ENCODE results near the gene CIAO1. TPM values are rescaled to one million over a fixed set of nuclear protein-coding genes. Genes with fewer than 3 reads are reported as not detected.
A peak's percentile ranks its signal among the peaks of the same experiment; 100 is the strongest.
"Not testable (repeated sequence)": the region's sequence is repeated elsewhere in the genome, so short reads cannot be mapped to it uniquely, and the experiment has no call there.

CIAO1 gene
- 10 to 100 TPM; 70.8 to 72.6 TPM for total RNA-seq

DNA sequence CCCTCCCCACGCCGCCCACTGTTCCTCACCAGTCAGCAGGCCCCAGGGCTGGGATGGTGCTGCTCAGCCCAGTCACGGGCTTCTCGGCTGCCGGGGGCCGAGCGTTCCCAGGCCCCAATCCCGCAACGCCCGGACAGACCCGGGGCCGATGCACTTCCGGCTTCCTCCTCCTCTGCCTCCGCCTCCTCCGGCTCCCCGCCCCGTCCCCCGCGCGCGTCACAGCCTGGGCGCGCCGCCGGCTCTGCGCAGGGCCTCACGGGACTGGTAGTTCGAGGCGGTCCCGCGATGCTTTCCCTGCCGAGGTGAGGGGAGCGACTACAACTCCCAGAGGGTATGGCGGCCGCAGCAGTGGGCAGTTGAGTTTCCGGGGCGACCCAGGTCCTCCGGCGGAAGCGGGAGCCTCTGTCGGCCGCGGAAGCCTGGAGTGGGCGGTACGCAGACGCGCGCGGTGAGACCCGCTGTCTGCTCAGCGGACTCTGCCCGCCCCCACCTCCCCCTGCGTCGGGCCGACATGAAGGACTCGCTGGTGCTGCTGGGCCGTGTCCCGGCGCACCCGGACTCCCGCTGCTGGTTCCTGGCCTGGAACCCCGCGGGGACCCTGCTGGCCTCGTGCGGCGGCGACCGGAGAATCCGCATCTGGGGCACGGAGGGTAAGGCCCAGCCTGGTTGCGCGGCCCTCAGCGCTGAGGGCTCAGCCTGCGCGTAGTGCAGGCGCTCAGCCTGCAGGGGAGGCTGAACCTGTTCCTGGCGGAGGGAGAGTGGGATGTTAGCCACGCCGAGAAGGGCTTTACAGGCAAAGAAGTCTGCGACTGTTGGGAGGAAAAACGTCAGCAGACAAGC, at the start of gene CIAO1, which contains the start of gene TMEM127:
Gene CIAO1 (plus strand): TSS at position 386 of the 840 bp plus-strand sequence. CDS start 126 bp downstream, at position 512.
Gene TMEM127 (minus strand): TSS at position 158 of the 840 bp plus-strand sequence. CDS start 616 bp downstream, outside the sequence.
- peak; percentile 99 to 100 for DNase-seq
- peak; percentile 92 to 94 for ATAC-seq (replicated peaks in 1 of 2)
- Mint-ChIP-seq H3K4me3 (peak within 1 kb of the TSS; percentile 94 to 99), H3K36me3 (ENCODE audit: insufficient read depth in 2 of 2) (peaks cover 9 to 24% of the 10 kb centered on the region in 2 donors), H3K9me3 (no peaks in the 10 kb centered on the region), H3K27me3 (ENCODE audit: low read depth) (no peaks in the 10 kb centered on the region), H3K4me1 (ENCODE audit: low read depth) (peaks cover 62% of the 10 kb centered on the region), H3K27ac (peak within 1 kb of the TSS; percentile 85)

DNA sequence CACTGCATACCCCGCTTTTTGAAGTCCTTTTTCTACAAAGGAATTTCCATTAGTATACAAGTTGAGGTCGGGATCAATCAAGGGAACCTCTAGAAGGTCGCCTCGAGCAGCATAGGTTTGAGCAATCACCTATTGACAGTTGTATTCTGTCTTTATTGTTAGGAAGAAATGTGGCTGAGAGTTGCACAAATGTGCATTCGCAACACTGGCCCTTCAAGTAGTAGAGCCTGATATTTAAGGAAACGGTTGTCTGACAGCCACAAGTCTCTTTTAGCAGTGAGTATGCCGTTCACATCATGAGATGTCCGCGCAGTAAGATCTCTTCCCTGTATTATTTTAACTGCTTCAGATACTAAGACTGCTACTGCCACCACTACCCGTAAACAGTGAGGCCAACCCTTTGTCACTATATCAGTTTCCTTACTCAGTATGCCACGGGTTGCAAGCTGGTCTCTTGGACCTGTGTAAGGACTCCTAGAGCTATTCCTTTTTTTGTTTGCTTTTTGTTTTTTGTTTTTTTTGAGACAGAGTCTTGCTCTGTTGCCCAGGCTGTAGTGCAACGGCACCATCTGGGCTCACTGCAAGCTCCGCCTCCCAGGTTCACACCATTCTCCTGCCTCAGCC, 47.4 kb upstream of the CIAO1 start:
- H3K4me1 Mint-ChIP-seq (ENCODE audit: low read depth) = no peaks in the 10 kb centered on the region
- no peaks in the 10 kb centered on the region for H3K27me3 Mint-ChIP-seq (ENCODE audit: low read depth)
- H3K36me3 Mint-ChIP-seq (ENCODE audit: insufficient read depth in 2 of 2) = no peaks in the 10 kb centered on the region
- H3K9me3 Mint-ChIP-seq = no peaks in the 10 kb centered on the region
- no peak overlapping the region for H3K27ac Mint-ChIP-seq
- no peak for ATAC-seq (replicated peaks in 1 of 2)
- DNase-seq = no peak
- H3K4me3 Mint-ChIP-seq = no peak overlapping the region

DNA sequence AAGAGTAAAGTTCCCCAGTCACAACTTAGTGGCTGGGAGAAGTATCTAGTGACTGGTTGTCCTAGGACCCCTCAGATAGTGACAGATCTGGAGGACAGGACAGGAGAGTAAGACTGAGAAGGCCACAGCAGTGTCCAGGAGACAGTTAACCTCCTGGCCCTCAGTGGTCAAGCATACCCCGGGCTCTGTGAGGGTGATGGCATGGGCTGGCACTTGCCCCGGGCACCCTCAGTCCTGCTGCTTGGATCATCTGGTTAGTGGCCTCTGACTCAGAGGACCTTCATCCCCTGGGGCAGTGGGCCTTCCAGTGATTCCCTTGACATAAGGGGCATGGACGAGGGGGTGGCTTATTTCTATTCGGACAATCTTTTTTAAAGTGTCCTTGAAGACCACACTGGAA, 46.1 kb upstream of the CIAO1 start:
- not testable (repeated sequence) for H3K27me3 Mint-ChIP-seq (ENCODE audit: low read depth); H3K9me3 Mint-ChIP-seq; DNase-seq; H3K36me3 Mint-ChIP-seq (ENCODE audit: insufficient read depth in 2 of 2); H3K27ac Mint-ChIP-seq; H3K4me3 Mint-ChIP-seq; ATAC-seq (replicated peaks in 1 of 2); H3K4me1 Mint-ChIP-seq (ENCODE audit: low read depth)

DNA sequence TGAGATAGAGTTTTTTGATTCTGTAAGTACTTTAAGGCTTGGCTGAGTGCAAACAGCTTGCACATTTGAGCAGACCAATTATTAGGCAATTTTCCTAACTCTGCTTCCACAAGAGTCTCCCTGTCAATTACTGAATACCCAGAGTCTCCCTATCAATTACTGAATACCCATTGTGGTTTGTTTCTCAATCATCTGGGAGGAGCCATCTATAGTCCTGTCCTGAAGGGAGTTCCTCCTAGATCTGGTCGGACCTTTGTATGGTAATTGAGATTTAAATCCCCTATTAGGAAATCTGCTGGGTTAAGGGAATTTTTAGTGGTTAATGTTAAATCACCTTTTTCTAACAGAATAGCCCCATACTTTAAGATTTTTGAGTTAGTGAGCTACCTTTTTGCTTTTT, 44.9 kb upstream of the CIAO1 start:
- not testable (repeated sequence) for DNase-seq; H3K9me3 Mint-ChIP-seq; H3K4me3 Mint-ChIP-seq; H3K27me3 Mint-ChIP-seq (ENCODE audit: low read depth); H3K27ac Mint-ChIP-seq; ATAC-seq (replicated peaks in 1 of 2); H3K36me3 Mint-ChIP-seq (ENCODE audit: insufficient read depth in 2 of 2)
- peaks cover 10% of the 10 kb centered on the region for H3K4me1 Mint-ChIP-seq (ENCODE audit: low read depth)

DNA sequence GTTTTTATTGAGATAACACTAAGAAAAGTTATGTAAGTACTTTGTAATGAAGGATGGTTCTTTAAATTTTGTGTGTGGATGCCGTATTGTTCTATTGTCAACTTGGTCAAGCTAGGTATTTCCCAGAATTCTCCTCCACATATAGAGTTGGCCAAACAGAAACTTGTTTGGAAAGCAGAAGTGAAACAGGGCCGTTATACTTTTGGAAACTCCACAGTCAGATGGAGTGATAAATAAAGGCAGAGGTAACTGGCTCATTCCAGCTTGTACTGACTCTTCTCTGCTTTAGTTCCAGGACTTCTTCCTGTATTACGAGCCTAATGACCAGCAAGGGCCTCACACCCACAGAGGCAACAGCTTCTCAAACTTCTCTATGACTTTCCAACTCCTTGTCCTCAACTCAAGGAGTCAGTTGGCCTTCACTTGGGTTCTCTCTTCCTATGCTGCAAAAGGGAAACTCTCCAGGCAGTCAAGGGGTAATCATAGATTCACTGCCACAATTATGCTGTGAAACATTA, 41.0 kb upstream of the CIAO1 start:
- Mint-ChIP-seq H3K9me3 (no peaks in the 10 kb centered on the region), H3K27me3 (ENCODE audit: low read depth) (no peaks in the 10 kb centered on the region), H3K4me1 (ENCODE audit: low read depth) (peaks cover 10% of the 10 kb centered on the region), H3K27ac (no peak overlapping the region), H3K4me3 (no peak overlapping the region), H3K36me3 (ENCODE audit: insufficient read depth in 2 of 2) (no peaks in the 10 kb centered on the region)
- ATAC-seq (replicated peaks in 1 of 2) = no peak
- DNase-seq = no peak

DNA sequence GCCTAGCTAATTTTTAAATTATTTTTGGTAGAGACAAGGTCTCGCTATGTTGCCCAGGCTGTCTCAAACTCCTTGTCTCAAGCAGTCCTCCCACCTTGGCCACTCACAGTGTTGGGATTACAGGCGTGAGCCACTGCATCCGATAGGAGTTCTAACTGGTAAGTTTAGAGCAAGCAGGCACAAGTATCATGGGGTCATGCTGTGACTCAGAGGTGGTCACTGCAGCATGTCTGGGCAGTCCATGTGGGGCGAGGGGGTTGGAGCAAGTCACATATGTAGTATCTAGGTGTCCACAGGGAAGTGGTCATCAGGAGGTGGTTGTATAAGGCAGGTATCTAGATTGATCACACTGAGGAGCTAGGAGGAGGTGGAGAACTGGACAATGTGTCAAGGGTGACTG, 34.7 kb upstream of the CIAO1 start:
- H3K27ac Mint-ChIP-seq = no peak overlapping the region
- H3K4me1 Mint-ChIP-seq (ENCODE audit: low read depth) = peaks cover 5% of the 10 kb centered on the region
- no peak for DNase-seq
- H3K27me3 Mint-ChIP-seq (ENCODE audit: low read depth) = no peaks in the 10 kb centered on the region
- H3K4me3 Mint-ChIP-seq = no peak overlapping the region
- peaks cover 0 to 3% of the 10 kb centered on the region in 2 donors for H3K36me3 Mint-ChIP-seq (ENCODE audit: insufficient read depth in 2 of 2)
- no peak for ATAC-seq (replicated peaks in 1 of 2)
- no peaks in the 10 kb centered on the region for H3K9me3 Mint-ChIP-seq

DNA sequence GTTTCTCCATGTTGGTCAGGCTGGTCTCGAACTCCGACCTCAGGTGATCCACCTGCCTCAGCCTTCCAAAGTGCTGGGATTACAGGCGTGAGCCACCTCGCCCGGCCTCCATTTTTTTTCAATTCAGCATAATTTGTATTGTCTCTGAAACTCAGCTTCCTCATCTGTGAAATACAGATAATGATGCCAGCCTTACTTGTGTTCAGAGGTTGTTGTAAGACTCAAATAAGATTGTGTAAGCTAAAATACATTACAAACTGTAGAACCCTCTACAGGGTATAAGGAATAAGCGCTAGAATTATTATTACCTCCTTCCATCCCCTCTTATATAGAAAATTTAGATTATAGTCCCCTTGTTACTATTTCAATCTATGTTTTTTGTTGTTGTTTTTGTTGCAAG, 32.6 kb upstream of the CIAO1 start:
- DNase-seq (no peak), ATAC-seq (replicated peaks in 1 of 2) (no peak)
- Mint-ChIP-seq H3K4me3 (no peak overlapping the region), H3K27ac (no peak overlapping the region), H3K9me3 (no peaks in the 10 kb centered on the region), H3K27me3 (ENCODE audit: low read depth) (no peaks in the 10 kb centered on the region), H3K4me1 (ENCODE audit: low read depth) (peaks cover 5% of the 10 kb centered on the region), H3K36me3 (ENCODE audit: insufficient read depth in 2 of 2) (peaks cover 0 to 3% of the 10 kb centered on the region in 2 donors)

DNA sequence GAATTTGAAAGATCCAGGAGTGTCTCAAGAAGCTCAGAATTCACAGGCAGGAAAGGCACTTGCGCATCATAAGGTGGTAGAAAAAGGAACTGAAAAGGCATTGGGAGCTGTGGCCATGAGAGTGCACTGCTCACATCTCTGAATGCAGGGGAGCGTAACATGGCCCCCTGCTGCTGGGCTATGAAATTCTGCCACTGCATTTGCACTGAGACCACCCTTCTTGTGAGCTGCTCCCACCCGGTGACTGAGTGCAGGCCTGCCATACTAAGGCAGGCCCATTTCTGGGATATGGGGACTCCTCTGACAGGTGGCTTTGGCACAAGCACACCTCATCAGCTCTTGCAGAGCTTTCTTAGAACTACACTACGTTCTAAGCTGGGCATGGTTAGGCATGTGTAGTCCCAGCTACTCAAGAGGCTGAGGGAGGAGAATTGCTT, 32.1 kb upstream of the CIAO1 start:
- no peaks in the 10 kb centered on the region for H3K27me3 Mint-ChIP-seq (ENCODE audit: low read depth)
- peaks cover 0 to 3% of the 10 kb centered on the region in 2 donors for H3K36me3 Mint-ChIP-seq (ENCODE audit: insufficient read depth in 2 of 2)
- ATAC-seq (replicated peaks in 1 of 2) = no peak
- no peak overlapping the region for H3K4me3 Mint-ChIP-seq
- H3K9me3 Mint-ChIP-seq = no peaks in the 10 kb centered on the region
- peaks cover 5% of the 10 kb centered on the region for H3K4me1 Mint-ChIP-seq (ENCODE audit: low read depth)
- no peak overlapping the region for H3K27ac Mint-ChIP-seq
- DNase-seq = no peak

DNA sequence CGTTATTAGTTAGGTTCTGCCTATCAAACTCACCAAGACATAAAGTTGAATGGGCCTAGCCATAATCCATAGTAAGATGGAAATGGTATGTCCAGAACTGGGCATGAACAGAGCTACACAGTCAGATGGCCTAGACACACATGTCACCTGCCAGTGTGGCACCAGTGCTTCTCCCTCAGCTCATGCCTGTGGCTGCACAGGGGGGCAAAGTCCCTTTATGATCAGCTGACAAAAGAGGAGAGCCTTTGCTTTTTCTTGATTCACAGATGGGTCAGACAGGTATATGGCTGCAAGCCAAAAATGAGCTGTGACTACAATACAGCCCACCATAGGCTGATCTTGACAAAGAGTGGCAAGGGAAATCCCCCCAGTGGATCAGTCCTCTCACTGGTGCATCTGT, 29.1 kb upstream of the CIAO1 start:
- Mint-ChIP-seq H3K27ac (no peak overlapping the region), H3K4me1 (ENCODE audit: low read depth) (peaks cover 11% of the 10 kb centered on the region), H3K27me3 (ENCODE audit: low read depth) (no peaks in the 10 kb centered on the region), H3K36me3 (ENCODE audit: insufficient read depth in 2 of 2) (no peaks in the 10 kb centered on the region), H3K4me3 (no peak overlapping the region), H3K9me3 (no peaks in the 10 kb centered on the region)
- no peak for ATAC-seq (replicated peaks in 1 of 2)
- no peak for DNase-seq

DNA sequence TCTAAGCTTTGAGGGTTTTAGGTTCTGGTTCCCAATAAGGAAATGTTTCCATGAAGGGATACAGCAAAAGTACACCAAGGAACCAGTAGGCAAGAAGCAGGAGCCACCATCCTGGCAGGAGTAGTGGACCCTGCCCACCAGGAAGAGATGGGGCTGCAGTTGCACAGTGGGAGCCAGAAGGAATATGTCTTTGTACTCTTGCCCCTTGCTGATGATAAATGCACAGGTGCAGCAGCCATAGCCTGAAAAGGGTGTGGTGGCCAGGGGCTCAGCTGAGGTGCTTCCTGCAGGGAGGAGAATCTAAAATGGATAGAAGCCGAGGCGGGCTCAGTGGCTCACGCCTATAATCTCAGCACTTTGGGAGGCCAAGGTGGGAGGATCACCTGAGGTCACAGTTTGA, 27.8 kb upstream of the CIAO1 start:
- DNase-seq = no peak
- ATAC-seq (replicated peaks in 1 of 2) = no peak
- H3K4me1 Mint-ChIP-seq (ENCODE audit: low read depth) = peaks cover 24% of the 10 kb centered on the region
- no peak overlapping the region for H3K27ac Mint-ChIP-seq
- no peaks in the 10 kb centered on the region for H3K36me3 Mint-ChIP-seq (ENCODE audit: insufficient read depth in 2 of 2)
- H3K4me3 Mint-ChIP-seq = no peak overlapping the region
- no peaks in the 10 kb centered on the region for H3K27me3 Mint-ChIP-seq (ENCODE audit: low read depth)
- H3K9me3 Mint-ChIP-seq = no peaks in the 10 kb centered on the region

DNA sequence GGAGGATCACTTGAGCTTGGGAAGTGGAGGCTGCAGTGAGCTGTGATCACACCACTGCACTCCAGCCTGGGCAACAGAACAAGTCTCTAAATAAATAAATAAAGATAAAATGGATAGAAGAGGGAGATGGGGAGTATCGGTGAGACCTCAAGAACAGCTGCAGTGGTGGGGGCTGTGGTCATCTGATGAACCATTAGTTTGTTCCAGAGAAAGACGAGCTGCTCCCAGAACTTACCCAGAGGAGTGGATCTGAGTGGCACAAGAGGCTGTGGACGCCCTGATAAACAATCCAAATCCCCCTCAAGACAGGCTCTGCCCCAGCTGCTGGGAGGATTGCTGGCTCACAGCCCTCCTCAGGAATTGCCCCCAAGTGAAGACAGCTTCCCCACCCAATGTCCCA, 26.9 kb upstream of the CIAO1 start:
- Mint-ChIP-seq H3K9me3 (no peaks in the 10 kb centered on the region), H3K4me3 (no peak overlapping the region), H3K36me3 (ENCODE audit: insufficient read depth in 2 of 2) (no peaks in the 10 kb centered on the region), H3K27me3 (ENCODE audit: low read depth) (no peaks in the 10 kb centered on the region), H3K27ac (no peak overlapping the region), H3K4me1 (ENCODE audit: low read depth) (peaks cover 28% of the 10 kb centered on the region)
- ATAC-seq (replicated peaks in 1 of 2) = no peak
- DNase-seq = no peak

DNA sequence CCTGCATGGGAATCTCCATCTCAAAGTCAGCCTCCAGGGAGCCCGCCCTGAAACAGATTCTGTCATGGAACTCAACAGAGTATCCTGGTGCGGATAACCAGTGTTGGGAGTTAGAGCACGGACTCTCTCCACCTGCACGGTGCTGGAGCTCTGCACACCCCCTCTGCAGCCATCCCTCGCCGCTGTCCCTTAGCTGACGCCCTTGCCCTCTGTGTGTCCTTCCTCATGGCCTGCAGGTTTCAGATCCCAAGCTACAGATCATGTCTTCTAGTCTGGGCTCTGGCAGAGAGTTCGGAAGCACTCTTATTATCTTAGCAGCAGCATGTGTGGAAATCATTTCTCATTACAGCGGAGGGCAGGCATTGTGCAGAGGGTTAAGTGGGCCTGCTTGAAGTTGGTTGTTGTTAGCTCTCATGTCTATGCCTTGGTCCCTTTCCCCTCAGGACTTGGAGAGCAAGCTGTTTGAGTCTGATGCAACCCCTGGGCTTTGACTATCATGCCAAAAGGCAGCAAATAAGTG, 26.2 kb upstream of the CIAO1 start:
- ATAC-seq (replicated peaks in 1 of 2) (no peak), DNase-seq (no peak)
- H3K27me3 Mint-ChIP-seq (ENCODE audit: low read depth) = no peaks in the 10 kb centered on the region
- no peaks in the 10 kb centered on the region for H3K9me3 Mint-ChIP-seq
- no peak overlapping the region for H3K27ac Mint-ChIP-seq
- H3K36me3 Mint-ChIP-seq (ENCODE audit: insufficient read depth in 2 of 2) = no peaks in the 10 kb centered on the region
- H3K4me3 Mint-ChIP-seq = no peak overlapping the region
- H3K4me1 Mint-ChIP-seq (ENCODE audit: low read depth) = peaks cover 28% of the 10 kb centered on the region

DNA sequence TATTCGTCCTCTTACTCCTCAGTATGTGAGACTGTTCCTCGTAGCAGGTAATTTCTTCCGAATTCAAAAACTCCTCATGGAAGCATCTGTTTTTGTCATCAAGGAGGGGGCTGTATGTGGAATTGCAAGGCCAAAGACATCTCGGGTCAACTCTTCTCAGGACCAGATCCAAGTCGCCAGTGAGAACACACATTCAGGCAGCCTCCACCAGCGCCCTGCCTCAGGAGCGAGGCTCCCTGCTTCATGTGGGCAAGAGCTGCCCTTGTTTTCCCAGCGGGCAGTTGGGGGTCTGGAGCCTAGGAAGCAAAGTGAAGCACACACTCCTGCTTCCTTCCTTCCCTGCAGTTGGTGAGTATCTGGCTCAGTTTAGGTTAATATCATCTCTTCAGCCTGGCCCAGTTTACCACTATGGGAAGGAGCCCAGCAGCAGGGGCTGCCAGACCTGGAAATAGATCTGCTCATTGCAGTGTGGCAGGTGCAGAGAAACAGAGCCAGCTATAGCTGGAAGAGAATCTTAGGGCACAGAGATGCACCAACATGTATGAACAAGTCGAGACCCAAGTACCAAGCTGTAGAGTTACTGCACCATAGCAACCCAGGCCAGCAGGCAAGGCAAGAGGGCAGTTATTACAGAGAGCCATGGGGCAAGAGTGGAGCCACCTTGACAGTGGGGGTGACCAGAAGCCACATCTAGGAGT, 25.5 kb upstream of the CIAO1 start:
- Mint-ChIP-seq H3K27ac (no peak overlapping the region), H3K4me3 (no peak overlapping the region), H3K36me3 (ENCODE audit: insufficient read depth in 2 of 2) (peaks cover 0 to 2% of the 10 kb centered on the region in 2 donors), H3K9me3 (no peaks in the 10 kb centered on the region), H3K4me1 (ENCODE audit: low read depth) (peaks cover 32% of the 10 kb centered on the region), H3K27me3 (ENCODE audit: low read depth) (no peaks in the 10 kb centered on the region)
- ATAC-seq (replicated peaks in 1 of 2) = no peak
- no peak for DNase-seq

Measured in activated T-cell treated with anti-CD3 and anti-CD28 coated beads, Interleukin-2, amount 50 U/mL, for 72 hours (primary cell).